HG03139 (cell line): ENCODE data around the gene TMEM255B.

Experiments used
- ATAC-seq: cut with Tn5 transposase; IDR thresholded peaks from one replicate; pipeline ENCODE4 v1.9.1; 2021; ENCODE audit not compliant: unreplicated experiment

TMEM255B gene

DNA sequence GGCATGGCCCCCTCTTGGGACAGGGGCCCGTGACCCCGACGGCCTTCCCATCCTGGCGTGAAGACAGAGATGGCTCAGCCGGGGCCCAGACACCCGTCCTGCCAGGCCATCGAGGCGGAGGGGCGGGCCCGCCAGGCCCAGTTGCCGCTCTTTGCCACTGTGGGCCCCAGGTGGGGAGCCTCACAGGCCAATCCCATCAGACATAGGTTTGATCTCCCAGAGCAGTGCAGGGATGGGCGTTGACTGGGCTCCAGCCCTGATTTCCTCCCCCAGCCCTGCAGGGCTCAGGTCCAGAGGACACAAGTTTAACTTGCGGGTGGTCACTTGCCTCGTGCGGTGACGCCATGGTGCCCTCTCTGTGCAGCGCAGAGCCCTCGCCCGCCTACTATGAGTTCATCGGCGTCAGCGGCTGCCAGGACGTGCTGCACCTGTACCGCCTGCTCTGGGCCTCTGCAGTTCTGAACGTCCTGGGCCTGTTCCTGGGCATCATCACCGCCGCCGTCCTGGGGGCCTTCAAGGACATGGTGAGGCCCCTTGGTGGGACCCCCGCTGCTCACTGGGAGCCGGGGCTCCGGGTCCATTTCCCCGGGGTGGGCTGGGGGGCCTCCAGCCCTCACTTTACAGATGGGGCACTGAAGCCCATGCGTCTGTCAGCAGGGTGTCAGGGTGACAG is 42.4 kb downstream of the TMEM255B start:
- no peak for ATAC-seq

GRCh38 chr13:113802090-113802531 is 43.1 kb downstream of the TMEM255B start:
- ATAC-seq: no peak

DNA sequence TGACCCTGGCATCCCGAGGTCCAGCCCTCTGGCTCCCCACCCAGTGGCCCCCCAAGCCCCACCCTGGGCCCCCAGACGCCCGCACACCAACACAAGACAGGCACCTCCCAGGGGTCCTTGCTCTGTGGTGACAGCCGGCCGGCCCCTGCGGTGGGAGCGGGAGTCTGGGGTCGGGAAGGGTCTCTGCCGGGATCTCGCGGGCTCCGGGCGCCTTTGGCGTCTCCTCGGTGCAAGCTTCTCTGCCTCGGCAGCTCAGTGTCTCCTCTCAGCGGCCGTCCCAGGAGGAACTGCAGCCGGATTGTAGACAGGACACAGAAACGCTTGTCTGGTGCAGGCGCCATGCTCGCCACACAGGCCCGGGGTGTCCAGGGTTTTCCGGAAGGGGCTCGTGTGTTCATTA is 43.7 kb downstream of the TMEM255B start:
- no peak for ATAC-seq

GRCh38 chr13:113803409-113804016 is 44.5 kb downstream of the TMEM255B start:
- no peak for ATAC-seq

DNA sequence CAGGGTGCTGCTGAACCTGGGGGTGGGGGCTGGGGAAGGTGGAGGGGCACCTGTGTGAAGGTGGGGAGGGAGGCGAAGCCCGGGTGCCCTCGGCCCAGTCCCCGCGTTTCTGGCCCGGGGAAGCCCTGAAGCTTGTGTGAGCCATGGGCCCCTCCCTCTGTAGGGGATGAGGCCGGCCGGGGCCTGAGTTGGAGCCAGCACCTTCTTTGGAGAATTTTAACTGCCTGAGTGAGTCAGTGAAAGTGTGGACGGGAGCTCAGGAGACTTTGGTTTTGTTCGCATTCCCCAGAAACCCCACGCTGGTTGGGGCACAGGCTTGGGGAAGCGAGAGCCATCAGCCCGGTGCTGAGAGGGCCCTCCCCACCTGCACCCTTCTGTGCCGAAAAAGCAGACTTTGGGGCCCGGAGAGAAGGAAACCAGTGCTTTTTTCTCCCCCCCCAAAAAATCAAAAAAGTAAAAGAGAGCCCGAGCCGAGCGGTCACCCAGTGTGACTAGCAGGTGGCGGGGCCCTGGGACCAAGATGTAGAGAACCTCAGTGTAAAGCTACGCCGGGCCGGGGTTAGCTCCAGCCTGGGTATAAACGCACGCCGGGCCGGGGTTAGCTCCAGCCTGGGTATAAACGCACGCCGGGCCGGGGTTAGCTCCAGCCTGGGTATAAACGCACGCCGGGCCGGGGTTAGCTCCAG is 45.1 kb downstream of the TMEM255B start:
- no peak for ATAC-seq

- no peak for ATAC-seq
These were observed 45.8 kb downstream of the TMEM255B start for GRCh38 chr13:113804703-113805430.

DNA sequence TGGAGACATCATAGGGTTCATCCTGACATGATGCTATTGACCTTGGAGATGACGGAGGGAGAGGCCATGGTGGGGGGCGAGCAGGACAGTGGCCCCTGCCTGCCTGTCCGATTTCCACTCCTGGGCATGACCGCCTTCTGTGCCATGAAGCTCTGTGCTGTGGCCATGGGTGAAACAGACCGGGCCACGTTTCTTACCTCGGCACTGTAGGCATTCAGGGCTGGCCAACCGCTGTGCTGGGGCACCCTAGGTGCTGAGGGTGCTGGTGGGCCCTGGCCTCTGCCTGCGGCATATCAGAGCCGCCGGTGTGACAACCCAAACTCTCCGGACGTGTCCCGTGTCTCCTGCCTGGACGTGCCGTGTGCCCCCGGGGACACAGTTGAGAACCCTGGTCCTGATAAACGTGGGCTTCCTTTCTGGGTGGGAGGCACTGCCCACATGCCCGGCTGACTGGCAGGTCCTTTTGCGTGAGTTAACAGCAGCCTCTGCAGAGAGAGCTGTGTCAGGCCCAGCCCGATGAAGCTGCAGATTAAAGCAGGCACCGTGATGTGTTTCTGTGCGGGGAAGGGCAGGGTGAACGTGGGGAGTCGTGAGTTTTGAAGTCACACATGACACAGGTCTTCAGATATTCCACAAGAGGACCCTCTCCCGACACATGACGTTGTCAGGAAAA is 46.5 kb downstream of the TMEM255B start:
- ATAC-seq: no peak

DNA sequence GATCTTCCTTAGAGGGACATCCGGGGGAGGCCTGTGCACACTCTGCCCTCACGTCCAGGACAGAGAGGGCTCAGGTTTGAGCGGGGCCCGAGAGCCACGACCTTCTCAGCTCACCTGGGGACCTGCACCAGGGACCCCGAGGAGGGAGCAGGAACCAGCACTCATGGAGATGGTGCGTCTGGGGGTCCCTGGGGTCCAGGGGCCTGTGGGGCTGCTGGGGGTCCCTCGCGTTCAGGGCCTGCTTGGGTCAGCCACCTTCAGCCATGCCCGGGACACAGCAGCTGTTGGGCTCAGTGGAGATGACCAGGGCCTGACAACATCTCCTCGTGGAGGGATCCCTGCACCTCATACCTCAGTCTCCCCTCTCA is 47.1 kb downstream of the TMEM255B start:
- no peak for ATAC-seq

- no peak for ATAC-seq
These were observed 47.5 kb downstream of the TMEM255B start for GRCh38 chr13:113806526-113806925.

DNA sequence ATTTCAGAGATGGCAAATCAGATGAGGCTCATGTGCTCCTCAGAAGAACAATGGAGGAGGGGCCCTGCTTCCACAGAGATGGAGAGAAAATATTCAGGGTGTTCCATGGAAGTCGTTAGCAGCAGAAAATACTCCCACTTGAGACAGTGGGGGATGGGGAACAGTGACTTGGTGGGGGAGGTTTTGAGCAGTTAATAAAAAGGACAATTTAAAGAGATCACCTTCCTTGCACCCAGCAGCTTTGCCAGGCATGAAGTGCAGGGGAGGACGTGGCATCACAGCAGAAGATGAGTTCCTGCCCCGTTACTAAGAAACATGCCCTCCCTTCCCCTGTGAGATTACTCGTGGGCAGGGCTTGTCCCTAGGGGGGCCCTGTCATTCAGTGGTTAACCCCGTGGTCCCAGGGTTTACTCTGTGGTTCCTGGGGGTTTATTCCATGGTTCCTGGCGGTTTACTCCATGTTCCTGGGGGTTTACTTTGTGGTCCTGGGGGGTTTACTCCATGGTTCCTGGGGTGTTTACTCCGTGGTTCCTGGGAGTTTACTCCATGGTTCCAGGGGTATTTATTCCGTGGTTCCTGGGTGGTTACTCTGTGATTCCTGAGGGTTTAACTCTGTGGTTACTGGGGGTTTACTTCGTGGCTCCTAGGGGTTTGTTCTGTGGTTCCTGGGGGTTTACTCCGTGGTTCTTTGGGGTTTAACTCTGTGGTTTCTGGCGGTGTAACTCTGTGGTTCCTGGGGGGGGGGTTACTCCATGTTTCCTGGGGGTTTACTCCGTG is 49.2 kb downstream of the TMEM255B start:
- no peak for ATAC-seq

DNA sequence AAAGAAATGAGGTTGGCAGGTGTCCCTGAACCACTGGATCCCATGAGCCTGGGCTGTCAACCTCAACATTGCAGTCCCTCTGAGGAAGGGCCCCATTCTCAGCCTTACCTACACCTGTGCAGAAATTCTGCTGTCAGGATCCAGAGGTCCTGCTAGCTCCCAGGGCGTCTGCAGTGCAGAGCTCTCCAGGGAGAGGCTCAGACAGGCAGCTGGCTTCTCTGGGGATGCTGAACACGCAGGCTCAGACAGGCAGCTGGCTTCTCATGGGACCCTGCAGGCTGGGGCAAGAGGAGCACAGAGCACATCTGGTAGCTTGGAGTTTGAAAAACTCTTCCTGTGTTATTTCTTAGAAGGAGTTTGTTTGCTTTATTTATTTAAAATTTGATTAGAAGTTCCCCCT is 50.9 kb downstream of the TMEM255B start:
- no peak for ATAC-seq

DNA sequence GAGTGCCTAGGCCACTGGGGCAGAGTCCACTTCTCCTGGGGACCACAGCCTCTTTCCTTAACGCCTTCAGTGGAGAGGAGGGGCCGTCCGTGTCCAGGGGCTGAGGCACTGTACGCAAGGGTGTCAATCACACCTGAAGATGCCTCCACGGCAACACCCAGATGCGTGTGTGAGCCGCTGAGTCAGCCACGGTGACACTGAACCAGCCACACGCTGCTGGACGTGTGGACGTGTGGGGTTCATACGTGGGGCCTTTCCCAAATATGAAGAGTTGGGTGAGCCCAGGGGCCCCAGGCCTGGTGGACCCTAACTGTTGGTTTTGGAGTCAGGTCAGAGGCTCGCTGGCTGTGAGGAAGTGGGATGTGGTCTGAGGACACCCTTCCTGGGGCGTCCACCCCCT is 51.6 kb downstream of the TMEM255B start:
- ATAC-seq: no peak

- ATAC-seq: no peak
These were observed 52.3 kb downstream of the TMEM255B start for GRCh38 chr13:113811081-113811928.

GRCh38 chr13:113812178-113813040 is 53.4 kb downstream of the TMEM255B start:
- no peak for ATAC-seq

DNA sequence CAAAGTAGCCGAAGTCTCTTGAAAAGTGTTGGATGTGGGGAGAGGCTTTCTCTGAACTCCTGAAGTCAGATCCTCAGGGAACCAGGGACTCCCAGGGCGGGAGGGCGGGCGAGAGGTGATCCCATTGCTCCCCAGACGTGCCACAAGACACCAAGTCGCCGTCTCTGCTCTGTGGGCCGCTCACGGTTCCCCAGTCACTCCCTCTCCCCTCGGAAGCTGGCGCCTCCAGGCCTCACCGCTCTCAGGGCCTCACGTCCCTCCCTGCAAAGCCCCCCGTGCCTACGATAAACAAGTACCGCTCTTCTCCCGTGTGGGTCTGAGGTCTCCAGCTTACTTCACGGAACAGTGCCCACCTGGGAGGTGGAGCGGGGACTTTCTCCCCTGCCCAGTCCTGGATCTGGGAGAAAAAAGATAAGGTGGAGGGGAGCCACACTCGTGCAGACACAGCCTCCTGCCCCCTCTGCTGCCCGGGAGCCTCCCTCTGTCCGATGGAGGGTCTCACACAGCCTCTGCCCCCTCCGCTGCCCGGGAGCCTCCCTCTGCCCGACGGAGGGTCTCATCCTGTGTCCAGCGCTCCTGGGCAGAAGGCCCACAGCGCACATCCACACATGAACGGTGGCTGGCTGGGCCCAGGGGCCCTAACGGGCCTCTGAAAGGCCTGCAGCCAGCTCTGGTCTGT is 54.2 kb downstream of the TMEM255B start:
- no peak for ATAC-seq

DNA sequence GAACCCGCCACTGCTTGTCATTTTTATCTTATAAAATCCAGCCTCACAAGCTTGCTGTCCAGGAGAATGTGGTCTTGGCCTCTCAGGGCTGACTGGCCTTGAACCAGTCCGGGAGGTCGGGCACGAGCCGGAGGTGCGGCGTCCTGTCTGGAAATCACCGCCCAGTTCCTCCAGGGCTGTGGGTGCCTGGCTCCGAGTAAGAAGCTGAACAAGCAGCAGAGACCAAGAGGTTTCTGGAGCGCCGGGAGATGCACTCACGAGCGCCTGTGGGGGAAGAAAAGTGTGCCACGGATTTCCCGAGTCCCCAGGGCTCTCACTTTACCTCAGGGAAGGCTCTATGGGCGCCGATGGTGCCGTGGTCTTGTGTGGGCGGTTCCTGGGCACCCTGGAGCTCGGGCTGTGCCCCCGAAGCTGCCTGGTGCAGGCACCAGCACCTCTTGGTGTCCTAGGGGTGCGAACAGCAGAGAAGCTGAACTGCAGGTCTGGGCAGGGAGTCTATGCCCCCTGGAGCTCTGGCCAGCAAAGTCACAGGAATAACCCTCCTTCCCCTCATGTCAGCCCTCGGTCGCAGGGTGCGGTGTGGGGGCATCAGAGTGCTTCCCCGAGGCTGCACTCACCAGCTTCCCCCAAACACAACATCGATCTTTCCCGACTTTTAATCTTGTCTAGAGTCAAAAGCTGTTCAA is 54.9 kb downstream of the TMEM255B start:
- no peak for ATAC-seq

DNA sequence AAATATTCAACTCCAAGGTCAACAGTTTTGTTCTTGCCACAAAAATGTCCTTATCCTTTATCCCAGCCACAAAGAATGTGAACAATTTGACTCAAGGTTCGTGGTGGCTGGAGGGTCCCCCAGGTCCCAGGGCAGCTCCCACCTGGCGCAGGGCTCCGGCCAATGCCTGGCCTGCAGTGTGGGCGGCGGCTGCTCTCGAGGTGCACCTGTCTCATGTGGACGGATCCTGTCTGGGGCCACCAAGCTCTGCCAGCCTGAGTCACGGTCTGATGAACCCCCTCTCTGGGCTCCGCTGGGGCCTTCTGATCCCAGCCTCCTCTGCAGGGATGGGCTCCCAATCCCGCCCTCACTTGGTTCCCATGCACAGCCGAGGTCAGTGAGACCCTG is 55.4 kb downstream of the TMEM255B start:
- ATAC-seq: no peak
